Measurements from ENCODE around the gene SPEM1. TPM values are rescaled to one million over a fixed set of nuclear protein-coding genes. Genes with fewer than 3 reads are reported as not detected.
A peak's percentile ranks its signal among the peaks of the same experiment; 100 is the strongest.

The SPEM1 gene
- total and polyA plus RNA-seq, 2 of the 13 experiments (the other 11 are each of a cell fraction or from before 2014, with no cell fraction given), result not detected

- TF ChIP-seq SMYD3 (CRISPR knock-in tag; IDR thresholded peaks at IDR 0.05) (no peak), ARID3A (IDR thresholded peaks at IDR 0.05; ENCODE audit: low read depth, low read length) (no peak), ZBTB37 (CRISPR knock-in tag; IDR thresholded peaks at IDR 0.05) (no peak), ZBTB39 (CRISPR knock-in tag; IDR thresholded peaks at IDR 0.05) (no peak), HDAC2 (CRISPR knock-in tag; IDR thresholded peaks at IDR 0.05) (no peak), TCF7 (IDR thresholded peaks at IDR 0.05; ENCODE audit: low read depth) (no peak), ZNF780A (CRISPR knock-in tag; IDR thresholded peaks at IDR 0.05) (no peak), ZNF354B (CRISPR knock-in tag; IDR thresholded peaks at IDR 0.05) (no peak), ZNF782 (CRISPR knock-in tag; IDR thresholded peaks at IDR 0.05; ENCODE audit: borderline replicate concordance) (peak; percentile 56; the same call in 1 of the 2 replicates), POLR2AphosphoS2 (IDR thresholded peaks at IDR 0.05; ENCODE audit: low read depth, low read length) (no peak), CEBPB (IDR thresholded peaks at IDR 0.05; ENCODE audit: borderline replicate concordance, low read depth, low read length) (peak; percentile 63; the same call in 1 of the 2 replicates), ZNF839 (CRISPR knock-in tag; IDR thresholded peaks at IDR 0.05; ENCODE audit: borderline replicate concordance) (no peak), KAT8 (CRISPR knock-in tag; IDR thresholded peaks at IDR 0.05) (peak; percentile 46; the same call in 1 of the 2 replicates), TP53 (CRISPR knock-in tag; conservative IDR thresholded peaks at IDR 0.05) (no peak), ZNF251 (CRISPR knock-in tag; IDR thresholded peaks at IDR 0.05) (0 out of 2 replicates have a peak, but pooled peaks have one; percentile 48), RORA (CRISPR knock-in tag; IDR thresholded peaks at IDR 0.05) (no peak), PAWR (CRISPR knock-in tag; IDR thresholded peaks at IDR 0.05; ENCODE audit: borderline replicate concordance) (no peak), ZFP90 (CRISPR knock-in tag; IDR thresholded peaks at IDR 0.05; ENCODE audit: borderline replicate concordance) (0 out of 2 replicates have a peak, but pooled peaks have one; percentile 42), ZNF800 (CRISPR knock-in tag; IDR thresholded peaks at IDR 0.05) (peak; percentile 59; the same call in 1 of the 2 replicates), MAZ (IDR thresholded peaks at IDR 0.05; ENCODE audit: borderline replicate concordance, low read depth, low read length) (peak; percentile 56; the same call in 1 of the 2 replicates), MAZ (CRISPR knock-in tag; IDR thresholded peaks at IDR 0.05; ENCODE audit: low read depth) (peak; percentile 82), ZMYM2 (CRISPR knock-in tag; IDR thresholded peaks at IDR 0.05) (no peak)
These were observed 24.8 kb downstream of the SPEM1 start, which contains the start of gene CHRNB1 (continued) for GRCh38 chr17:7444682-7445618.
